Suppressor macrophage (primary cell): ENCODE measurements around the gene SASH1.
"Not testable (repeated sequence)": the region's sequence is repeated elsewhere in the genome, so short reads cannot be mapped to it uniquely, and the experiment has no call there.

Experiments used
- DNase-seq, 4 experiments: peaks; one replicate each; pipeline ENCODE4 v3.0.0-alpha.2; 2020 to 2022

SASH1 gene

GRCh38 chr6:148329596-148330381, 12.8 kb upstream of the SASH1 start:
- DNase-seq: no peak

DNA sequence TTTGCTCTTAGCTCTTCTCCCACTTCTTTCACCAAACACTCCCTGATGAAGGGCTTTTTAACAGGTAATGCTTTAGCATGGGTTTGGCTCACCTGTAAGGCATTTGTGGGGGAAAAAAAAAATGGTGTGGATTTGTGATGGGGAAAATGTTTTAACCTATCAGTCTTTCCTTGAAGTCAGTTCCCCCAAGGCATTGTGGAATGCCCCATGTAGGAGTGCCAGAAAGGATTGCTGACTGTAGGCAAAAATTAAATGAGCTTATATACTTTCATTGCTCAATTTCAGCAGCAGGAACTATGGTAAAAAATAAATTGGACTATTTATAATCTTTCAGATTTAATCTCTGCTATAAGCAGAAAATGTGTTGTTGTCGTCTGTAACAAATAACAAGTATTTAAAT, 10.6 kb upstream of the SASH1 start:
- peak in 3 of 4 experiments; percentile 22 to 61 (median 30) for DNase-seq

DNA sequence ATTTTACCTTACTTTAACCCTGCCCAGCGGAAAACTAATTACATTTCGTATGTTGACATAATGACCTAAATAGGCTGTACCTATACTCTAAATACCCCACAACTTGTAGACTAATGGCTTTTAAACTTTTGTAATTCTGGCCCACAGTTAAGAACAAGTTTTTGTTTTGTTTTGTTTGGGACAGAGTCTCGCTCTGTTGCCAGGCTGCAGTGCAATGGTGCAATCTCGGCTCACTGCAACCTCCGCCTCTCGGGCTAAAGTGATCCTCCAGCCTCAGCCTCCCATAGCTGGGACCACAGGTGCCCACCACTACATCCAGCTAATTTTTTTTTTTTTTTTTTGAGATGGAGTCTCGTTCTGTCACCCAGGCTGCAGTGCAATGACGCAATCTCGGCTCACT, 5.7 kb upstream of the SASH1 start:
- no peak for DNase-seq

DNA sequence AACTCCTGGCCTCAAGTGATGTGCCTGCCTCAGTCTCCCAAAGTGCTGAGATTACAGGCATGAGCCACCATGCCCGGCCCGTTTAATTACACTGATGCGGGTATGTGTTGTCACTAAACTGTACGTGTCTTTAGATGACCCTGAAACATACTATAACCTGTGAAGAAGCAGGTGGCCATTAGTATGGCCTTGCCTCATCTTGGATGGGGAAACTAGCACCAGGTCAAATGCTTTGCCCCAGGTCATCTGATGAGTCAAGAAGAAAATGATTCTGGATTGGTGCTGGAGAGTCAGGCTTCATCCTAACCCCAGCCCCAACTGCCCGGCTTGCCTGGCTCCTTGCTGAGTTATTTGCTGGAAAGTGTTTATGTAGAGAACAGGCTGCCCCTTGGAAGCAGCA, 2.9 kb upstream of the SASH1 start:
- no peak for DNase-seq

DNA sequence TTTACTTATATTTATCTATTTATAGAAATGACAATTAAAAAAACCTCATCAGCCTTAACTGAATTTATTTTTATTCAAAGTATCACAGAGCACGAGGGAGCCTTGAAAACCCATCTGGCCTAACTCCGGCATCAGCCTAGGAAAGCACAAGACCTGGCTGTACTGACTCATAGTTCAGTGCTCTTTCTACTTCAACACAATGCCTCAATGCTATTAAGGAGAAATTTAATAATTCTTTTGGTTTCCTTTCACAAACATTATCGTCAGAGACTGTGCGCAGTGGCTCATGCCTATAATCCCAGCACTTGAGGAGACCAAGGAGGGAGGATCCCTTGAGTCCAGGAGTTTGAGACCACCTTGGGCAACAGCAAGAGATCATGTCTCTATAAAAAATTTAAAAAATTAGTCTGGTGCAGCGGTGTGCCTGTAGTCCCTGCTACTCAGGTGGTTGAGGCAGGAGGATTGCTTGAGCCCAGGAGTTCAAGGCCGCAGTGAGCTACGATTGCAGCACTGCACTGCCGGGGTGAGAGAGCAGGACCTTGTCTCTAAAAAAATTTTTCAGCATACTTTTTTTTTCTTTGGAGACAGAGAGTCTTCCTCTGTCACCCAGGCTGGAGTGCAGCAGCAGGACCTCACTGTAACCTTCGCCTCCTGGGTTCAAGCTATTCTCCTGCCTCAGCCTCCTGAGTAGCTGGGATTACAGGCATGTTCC, 1.9 kb upstream of the SASH1 start:
- no peak for DNase-seq

DNA sequence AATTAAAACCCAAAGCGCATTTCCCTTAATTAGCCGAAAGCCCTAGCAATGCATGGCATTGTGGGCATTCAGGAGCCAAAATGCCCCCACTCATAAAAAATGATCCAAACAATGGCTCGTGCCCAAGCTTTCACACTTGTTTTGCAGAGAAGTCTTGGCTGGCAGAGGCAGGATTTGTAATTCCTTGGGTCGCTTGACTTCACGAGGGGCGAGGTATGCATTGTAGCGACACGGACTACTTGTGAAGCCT, 613 bp upstream of the SASH1 start:
- no peak for DNase-seq

DNA sequence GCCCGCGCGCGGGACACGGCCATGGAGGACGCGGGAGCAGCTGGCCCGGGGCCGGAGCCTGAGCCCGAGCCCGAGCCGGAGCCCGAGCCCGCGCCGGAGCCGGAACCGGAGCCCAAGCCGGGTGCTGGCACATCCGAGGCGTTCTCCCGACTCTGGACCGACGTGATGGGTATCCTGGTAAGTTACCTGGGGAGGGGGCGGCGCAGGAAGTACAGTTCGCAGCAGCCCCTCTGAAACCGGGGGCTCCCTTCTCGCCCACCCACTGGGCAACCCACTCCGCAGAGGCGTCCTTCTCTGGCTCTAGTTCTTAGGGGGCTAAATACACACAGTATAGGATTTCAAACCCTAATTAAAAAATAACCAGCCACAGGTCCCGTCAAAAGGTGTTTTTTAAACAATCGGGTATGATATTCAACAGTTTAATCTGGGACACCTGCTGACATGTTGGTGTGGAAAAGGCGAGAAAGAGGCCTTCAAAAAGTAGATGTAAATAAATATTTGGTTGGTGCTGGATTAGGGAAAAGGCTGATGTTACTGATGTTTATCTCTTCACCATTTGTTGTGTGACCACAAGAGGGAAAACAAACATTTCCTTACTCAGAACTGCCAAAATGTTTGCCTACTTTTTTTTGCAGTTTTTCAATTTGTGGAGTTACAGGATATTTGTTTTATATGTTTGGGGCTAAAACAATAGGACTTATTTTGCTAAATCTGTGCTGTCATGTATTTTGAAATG, 577 bp downstream of the SASH1 start:
- DNase-seq: no peak

GRCh38 chr6:148345176-148345575, 2.5 kb downstream of the SASH1 start:
- no peak for DNase-seq

DNA sequence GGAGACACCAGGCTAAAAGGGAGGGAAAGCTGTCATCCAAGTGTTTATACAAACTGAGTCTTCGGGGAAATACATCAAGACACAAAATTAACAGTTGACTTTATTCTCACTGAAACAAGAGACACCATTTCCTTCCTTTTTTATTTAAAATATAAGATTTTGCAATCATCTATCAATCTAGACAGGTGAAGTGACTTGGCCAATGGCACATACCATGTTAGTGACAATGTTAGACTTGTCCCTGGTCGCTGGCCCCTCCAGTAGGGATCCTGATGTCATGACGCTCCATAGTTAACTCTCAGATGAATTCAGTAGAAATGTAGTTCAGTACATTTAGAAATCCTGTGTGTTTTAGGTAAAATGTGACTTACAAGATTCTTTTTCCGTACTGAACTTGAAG, 2.9 kb downstream of the SASH1 start:
- DNase-seq: no peak

DNA sequence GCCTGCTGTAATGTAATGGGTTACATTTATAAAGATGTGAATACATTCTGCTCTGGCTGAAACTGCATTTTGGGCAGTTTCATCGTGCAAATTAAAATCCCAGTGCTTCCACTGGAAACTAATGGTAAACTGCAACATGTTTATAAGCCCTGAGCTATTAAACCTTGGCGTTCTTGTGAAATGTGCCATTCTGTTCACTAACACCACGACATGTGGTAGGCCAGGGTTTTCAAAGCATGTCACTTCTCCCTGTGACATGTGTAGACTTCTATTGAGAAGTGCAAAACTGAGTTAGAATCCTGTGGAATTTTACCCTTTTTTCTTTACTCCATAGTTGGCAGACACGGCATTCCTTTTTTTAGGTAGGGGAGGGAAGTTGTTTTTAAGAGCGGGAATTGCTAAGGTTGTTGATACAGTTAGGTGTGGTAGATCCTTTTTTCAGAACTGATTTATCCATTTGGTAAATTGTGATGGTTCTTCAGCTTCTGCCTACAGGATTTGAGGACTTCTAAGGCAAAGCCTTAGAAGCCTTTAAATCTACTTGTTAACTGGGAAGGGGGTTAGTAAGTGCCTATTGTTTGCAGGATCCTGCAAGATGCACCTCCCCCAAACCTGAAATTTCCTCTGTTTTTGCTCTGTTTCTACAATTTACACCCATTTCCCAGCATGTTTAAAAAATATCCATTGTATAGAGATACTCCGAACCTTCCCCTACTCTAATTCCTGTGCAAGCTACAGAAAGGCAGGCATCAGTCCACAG, 4.2 kb downstream of the SASH1 start:
- DNase-seq: no peak

GRCh38 chr6:148347441-148348054, 4.9 kb downstream of the SASH1 start:
- no peak for DNase-seq

DNA sequence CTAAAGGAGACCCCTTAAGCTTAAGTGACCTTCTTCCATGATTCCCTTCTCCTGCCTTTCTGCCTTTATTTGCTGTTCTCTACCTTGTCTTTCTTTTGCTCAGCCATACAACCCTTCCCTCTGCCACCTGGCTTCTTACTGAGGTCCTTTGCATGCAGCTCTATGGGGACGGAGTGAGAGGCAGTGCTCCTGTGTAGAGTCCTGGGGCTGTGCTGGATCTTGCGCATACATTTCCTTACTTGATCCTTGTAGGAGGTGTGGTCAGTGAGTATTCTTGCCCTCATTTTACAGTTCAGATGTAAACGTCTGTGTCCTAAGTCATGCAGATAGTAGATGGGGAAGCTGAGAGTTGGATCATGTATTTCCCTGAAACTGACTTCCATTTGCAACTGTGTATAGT, 5.7 kb downstream of the SASH1 start:
- no peak for DNase-seq

- DNase-seq: no peak
Measured at GRCh38 chr6:148348778-148349177, 6.1 kb downstream of the SASH1 start.

GRCh38 chr6:148349466-148349865, 6.8 kb downstream of the SASH1 start:
- no peak for DNase-seq

- peak; percentile 52 to 75 (median 63) for DNase-seq
Measured at GRCh38 chr6:148351309-148351708, 8.7 kb downstream of the SASH1 start.

- DNase-seq: not testable (repeated sequence)
Measured at GRCh38 chr6:148352421-148352820, 9.8 kb downstream of the SASH1 start.

GRCh38 chr6:148358196-148358785, 15.7 kb downstream of the SASH1 start:
- DNase-seq: peak; percentile 11 to 52 (median 43)

DNA sequence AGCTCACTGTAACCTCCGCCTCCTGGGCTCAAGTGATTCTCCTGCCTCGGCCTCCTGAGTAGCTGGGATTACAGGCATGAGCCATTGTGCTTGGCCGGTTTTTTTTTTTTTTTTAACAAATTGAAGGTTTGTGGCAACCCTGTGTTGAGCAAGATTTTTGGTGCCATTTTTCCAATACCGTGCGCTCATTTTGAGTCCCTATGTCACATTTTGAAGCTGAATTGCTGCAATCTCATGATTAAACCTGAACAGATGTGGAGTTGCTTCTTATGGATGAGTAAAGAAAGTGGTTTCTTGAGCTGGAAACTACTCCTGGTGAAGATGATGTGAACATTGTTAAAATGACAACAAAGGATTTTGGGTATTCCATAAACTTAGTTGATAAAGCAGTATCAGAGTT, 16.6 kb downstream of the SASH1 start:
- DNase-seq: no peak

DNA sequence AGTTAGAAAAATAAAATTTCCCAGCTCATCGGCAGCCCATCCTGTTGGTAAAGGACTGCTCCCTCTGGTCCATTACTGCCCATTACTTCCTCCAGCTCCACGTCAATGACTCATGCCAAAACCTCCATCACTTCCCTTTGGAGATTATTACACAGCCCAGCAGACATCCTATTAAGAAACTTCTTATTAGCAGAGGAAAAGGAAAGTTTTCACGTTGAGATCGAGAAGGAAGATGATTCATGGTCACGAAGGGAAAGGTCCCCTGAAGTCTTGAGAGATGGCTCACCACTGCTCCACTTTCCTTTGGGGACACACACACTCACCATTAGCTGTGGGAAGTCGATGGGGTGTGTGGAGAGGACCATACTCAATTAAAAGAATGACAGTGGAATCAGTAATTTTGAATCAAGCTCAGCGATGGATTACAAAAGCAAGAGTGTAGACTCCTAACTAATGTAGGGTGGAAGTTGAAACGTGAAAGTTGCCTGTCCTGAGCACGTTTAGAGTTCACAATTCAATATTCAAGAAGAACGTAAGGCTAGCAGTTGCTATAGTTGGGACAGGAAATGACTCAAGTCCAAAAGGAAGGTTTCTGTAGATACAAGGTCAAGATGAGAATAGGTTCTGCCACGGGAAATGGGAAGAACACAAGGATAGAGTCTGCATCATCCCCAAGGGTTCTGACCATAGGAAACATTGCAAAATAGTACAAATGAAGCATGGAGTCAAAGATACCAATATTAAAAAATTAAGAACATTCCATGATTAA, 21.6 kb downstream of the SASH1 start:
- DNase-seq: peak; percentile 79 to 97 (median 88)

DNA sequence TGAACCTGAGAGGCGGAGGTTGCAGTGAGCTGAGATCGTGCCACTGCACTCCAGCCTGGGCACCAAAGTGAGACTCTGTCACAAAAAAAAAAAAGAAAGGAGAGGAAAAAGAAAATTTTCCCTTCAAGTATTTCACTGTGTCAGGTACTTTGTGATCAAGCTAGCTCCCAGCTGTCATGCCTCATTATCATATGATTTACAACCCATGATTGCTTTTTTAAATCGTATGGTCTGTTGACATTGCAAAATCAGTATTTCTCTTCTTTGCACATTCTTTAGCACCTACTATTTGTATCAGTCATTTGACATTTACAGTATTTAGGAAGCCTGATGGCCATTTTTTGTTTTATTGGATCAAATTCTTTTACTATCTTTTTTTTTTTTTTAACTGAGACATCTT, 22.4 kb downstream of the SASH1 start:
- peak in 2 of 4 experiments; percentile 66 to 70 for DNase-seq

- peak; percentile 49 to 62 (median 56) for DNase-seq
Measured at GRCh38 chr6:148367411-148368024, 24.9 kb downstream of the SASH1 start.
